ENCODE data around the gene OR2T35. TPM values are rescaled to one million over a fixed set of nuclear protein-coding genes. Genes with fewer than 3 reads are reported as not detected.

Gene OR2T35
- total RNA-seq, 2 donors from 2014 or later, result not detected

- Histone ChIP-seq H3K4me1 (replicated peaks) (no peaks in the 10 kb centered on the region), H3K27ac (no peak overlapping the region), H3K27me3 (replicated peaks; ENCODE audit: insufficient read depth) (no peaks in the 10 kb centered on the region), H3K36me3 (no peaks in the 10 kb centered on the region), H3K4me3 (no peak overlapping the region), H3K9me3 (no peaks in the 10 kb centered on the region)
- WGBS, result 50% methylated on average over 1 of the region's 1 CpG
- no peak for DNase-seq (ENCODE audit: low spot score)
- intact Hi-C loops (cut with DNase I), result no loop called here
- no peak for TF ChIP-seq POLR2AphosphoS5 (IDR thresholded peaks at IDR 0.05)
- TF ChIP-seq POLR2A (IDR thresholded peaks at IDR 0.05), result no peak
- TF ChIP-seq, protein P1, sequence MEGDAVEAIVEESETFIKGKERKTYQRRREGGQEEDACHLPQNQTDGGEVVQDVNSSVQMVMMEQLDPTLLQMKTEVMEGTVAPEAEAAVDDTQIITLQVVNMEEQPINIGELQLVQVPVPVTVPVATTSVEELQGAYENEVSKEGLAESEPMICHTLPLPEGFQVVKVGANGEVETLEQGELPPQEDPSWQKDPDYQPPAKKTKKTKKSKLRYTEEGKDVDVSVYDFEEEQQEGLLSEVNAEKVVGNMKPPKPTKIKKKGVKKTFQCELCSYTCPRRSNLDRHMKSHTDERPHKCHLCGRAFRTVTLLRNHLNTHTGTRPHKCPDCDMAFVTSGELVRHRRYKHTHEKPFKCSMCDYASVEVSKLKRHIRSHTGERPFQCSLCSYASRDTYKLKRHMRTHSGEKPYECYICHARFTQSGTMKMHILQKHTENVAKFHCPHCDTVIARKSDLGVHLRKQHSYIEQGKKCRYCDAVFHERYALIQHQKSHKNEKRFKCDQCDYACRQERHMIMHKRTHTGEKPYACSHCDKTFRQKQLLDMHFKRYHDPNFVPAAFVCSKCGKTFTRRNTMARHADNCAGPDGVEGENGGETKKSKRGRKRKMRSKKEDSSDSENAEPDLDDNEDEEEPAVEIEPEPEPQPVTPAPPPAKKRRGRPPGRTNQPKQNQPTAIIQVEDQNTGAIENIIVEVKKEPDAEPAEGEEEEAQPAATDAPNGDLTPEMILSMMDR (IDR thresholded peaks at IDR 0.05), result no peak
These were observed 31.3 kb downstream of the OR2T35 start for GRCh38 chr1:248613742-248614141.

DNA sequence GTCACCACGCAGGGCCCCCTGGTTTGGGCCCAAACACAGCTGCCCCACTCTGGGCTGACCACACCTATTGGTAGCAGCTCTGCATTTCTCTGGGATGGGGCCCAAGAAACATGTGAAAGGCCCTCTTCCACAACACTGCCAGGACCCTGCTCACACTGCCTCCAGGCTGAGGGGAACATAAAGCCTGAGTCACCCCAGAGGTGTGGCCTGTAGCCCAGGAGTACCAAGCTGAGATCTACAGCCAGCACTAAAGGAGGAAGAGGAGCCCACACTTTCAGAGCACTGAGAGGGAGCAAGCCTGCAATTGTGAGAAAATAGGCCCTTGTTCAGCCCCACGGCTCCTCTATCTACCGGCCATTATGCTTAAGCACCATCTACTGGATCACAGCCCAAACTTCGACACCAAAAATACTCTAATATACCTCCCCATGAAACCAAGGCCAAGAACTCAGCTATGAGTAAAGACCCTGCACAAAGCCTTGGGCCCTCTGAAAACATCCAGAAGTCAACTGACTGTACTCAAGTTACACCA, 33.1 kb downstream of the OR2T35 start:
- Histone ChIP-seq H3K4me3 (no peak overlapping the region), H3K36me3 (no peaks in the 10 kb centered on the region), H3K9me3 (no peaks in the 10 kb centered on the region), H3K4me1 (replicated peaks) (no peaks in the 10 kb centered on the region), H3K27ac (no peak overlapping the region), H3K27me3 (replicated peaks; ENCODE audit: insufficient read depth) (no peaks in the 10 kb centered on the region)
- no peak for DNase-seq (ENCODE audit: low spot score)
- intact Hi-C loops (cut with DNase I), result no loop called here
- 81% methylated on average over 4 of the region's 4 CpGs for WGBS
- TF ChIP-seq POLR2A (IDR thresholded peaks at IDR 0.05) (no peak), POLR2AphosphoS5 (IDR thresholded peaks at IDR 0.05) (no peak)
- TF ChIP-seq, protein P1 (IDR thresholded peaks at IDR 0.05), result no peak

DNA sequence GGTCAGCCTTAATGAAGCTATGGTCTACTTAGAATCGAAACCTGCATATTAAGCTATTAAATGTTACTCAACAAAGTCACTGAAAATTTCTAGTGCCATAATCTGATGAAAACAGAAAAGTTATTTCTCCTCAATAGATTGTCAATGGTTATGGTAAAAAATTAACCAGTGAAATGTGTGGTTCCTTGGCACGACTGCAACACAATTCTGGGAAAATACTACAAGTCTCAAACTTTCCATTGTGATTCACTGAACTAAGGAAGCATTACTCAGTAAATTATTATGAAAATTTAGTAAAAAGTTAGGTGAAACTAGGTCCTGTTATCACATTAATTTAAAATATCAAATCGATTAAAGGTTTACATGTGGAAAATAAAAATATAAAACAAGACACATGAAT, 34.8 kb downstream of the OR2T35 start:
- no peaks in the 10 kb centered on the region for H3K27me3 ChIP-seq (replicated peaks; ENCODE audit: insufficient read depth)
- intact Hi-C loops (cut with DNase I), result no loop called here
- WGBS, result 51% methylated on average over 3 of the region's 3 CpGs
- no peak for TF ChIP-seq POLR2AphosphoS5 (IDR thresholded peaks at IDR 0.05)
- TF ChIP-seq POLR2A (IDR thresholded peaks at IDR 0.05), result no peak
- TF ChIP-seq, protein P1 (IDR thresholded peaks at IDR 0.05), result no peak
- no peak overlapping the region for H3K27ac ChIP-seq
- no peaks in the 10 kb centered on the region for H3K9me3 ChIP-seq
- no peaks in the 10 kb centered on the region for H3K4me1 ChIP-seq (replicated peaks)
- DNase-seq (ENCODE audit: low spot score), result no peak
- H3K4me3 ChIP-seq, result no peak overlapping the region
- no peaks in the 10 kb centered on the region for H3K36me3 ChIP-seq

- 84% methylated on average over 8 of the region's 8 CpGs for WGBS
- Histone ChIP-seq H3K27ac (no peak overlapping the region), H3K4me1 (replicated peaks) (no peaks in the 10 kb centered on the region), H3K27me3 (replicated peaks; ENCODE audit: insufficient read depth) (no peaks in the 10 kb centered on the region), H3K9me3 (no peaks in the 10 kb centered on the region), H3K36me3 (no peaks in the 10 kb centered on the region), H3K4me3 (no peak overlapping the region)
- DNase-seq (ENCODE audit: low spot score), result no peak
- TF ChIP-seq POLR2AphosphoS5 (IDR thresholded peaks at IDR 0.05) (no peak), POLR2A (IDR thresholded peaks at IDR 0.05) (no peak)
- TF ChIP-seq, protein P1 (IDR thresholded peaks at IDR 0.05), result no peak
- intact Hi-C loops (cut with DNase I), result no loop called here
These were observed 45.7 kb downstream of the OR2T35 start for GRCh38 chr1:248599396-248599795.

- no peak for DNase-seq (ENCODE audit: low spot score)
- Histone ChIP-seq H3K36me3 (no peaks in the 10 kb centered on the region), H3K4me3 (no peak within 1 kb of the TSS), H3K9me3 (no peaks in the 10 kb centered on the region), H3K27ac (no peak within 1 kb of the TSS), H3K27me3 (replicated peaks; ENCODE audit: insufficient read depth) (no peaks in the 10 kb centered on the region), H3K4me1 (replicated peaks) (no peaks in the 10 kb centered on the region)
- TF ChIP-seq, protein P1 (IDR thresholded peaks at IDR 0.05), result no peak
- TF ChIP-seq POLR2AphosphoS5 (IDR thresholded peaks at IDR 0.05), result no peak
- TF ChIP-seq POLR2A (IDR thresholded peaks at IDR 0.05), result no peak
- intact Hi-C loops (cut with DNase I), result no loop called here
- 77% methylated on average over 6 of the region's 6 CpGs for WGBS
These were observed 47.5 kb downstream of the OR2T35 start, which contains the start of gene OR2T10 for GRCh38 chr1:248597589-248597988. Gene OR2T10 (minus strand): TSS chr1:248597700. CDS start chr1:248593768, 3,932 bp downstream.
